HepG2 (cell line): ENCODE data around the gene CARD9. TPM values are rescaled to one million over a fixed set of nuclear protein-coding genes. Genes with fewer than 3 reads are reported as not detected.
A peak's percentile ranks its signal among the peaks of the same experiment; 100 is the strongest.

Source experiments
- ATAC-seq: fragments of 200-7000 bp; cut with Tn5 transposase; 3 replicates; pipeline ENCODE4 v1.9.1; 2020; ENCODE audit warnings: mild to moderate bottlenecking, moderate library complexity
- BruUV-seq: library from RNA; stranded (reverse); fragments of 400-500 nt; replicated peaks from 2 replicates; lab custom pipeline; 2021; lab: Mats Ljungman, UMichigan
- CTCF ChIA-PET: fragments of 300-600 bp; formaldehyde crosslinking; extraction: SDS; loops from one replicate; lab custom pipeline; 2021; ENCODE audit warnings: low total read pairs, inconsistent platforms, low intra/inter-chr PET ratio; lab: Yijun Ruan, JAX
- POLR2A ChIA-PET: fragments of 350-600 bp; sonication (Branson Sonifier 250); formaldehyde crosslinking; loops from one replicate; lab custom pipeline; 2020; ENCODE audit warnings: antibody characterized with exemption, inconsistent platforms; lab: Yijun Ruan, JAX
- DNase-seq: peaks from one replicate; pipeline ENCODE4 v3.0.0-alpha.2; 2015; ENCODE audit warnings: low spot score
- FAIRE-seq: peaks from 3 replicates; lab custom pipeline; 2011; peaks lifted over from hg19 to GRCh38; lab: Jason Lieb, UNC
- H2AFZ ChIP-seq: one replicate; pipeline ENCODE4 v1.6.1; 2011; ENCODE audit warnings: low read length, inconsistent platforms
- H3K27ac ChIP-seq: fragments of 300-600 bp; 3 replicates; pipeline ENCODE4 v1.8.0; 2011; ENCODE audit warnings: mixed run types, mild to moderate bottlenecking, mixed read lengths, low read length, inconsistent platforms; ENCODE audit not compliant: insufficient read depth; ENCODE audit errors: extremely low read length
- H3K27me3 ChIP-seq, 2 experiments: fragments of 200-600 bp in 1 of 2; 2 replicates in 1 of 2; 3 replicates in 1 of 2; pipeline versions ENCODE4 v1.6.0 to v1.8.0; 2011; ENCODE audit warnings: low read length in 2 of 2, mild to moderate bottlenecking in 2 of 2, moderate library complexity in 2 of 2, inconsistent platforms in 1 of 2; ENCODE audit not compliant: insufficient read depth in 2 of 2, control insufficient read depth in 1 of 2
- H3K36me3 ChIP-seq, 2 experiments: fragments of 200-600 bp in 1 of 2; replicated peaks in 1 of 2; 2 replicates in 1 of 2; 3 replicates in 1 of 2; pipeline versions ENCODE4 v1.5.1 to v1.8.0; 2011; ENCODE audit warnings: low read length in 2 of 2, inconsistent platforms in 1 of 2; ENCODE audit not compliant: insufficient read depth in 2 of 2, control insufficient read depth in 1 of 2
- H3K4me1 ChIP-seq: 2 replicates; pipeline ENCODE4 v1.5.1; 2012; ENCODE audit warnings: low read length, inconsistent platforms; ENCODE audit not compliant: insufficient read depth
- H3K4me2 ChIP-seq: 2 replicates; pipeline ENCODE4 v1.6.0; 2011; ENCODE audit warnings: low read depth, low read length, inconsistent platforms
- H3K4me3 ChIP-seq, 3 experiments: fragments of 200-600 bp in 1 of 3; sonication (generic), shearing (Covaris generic) in 1 of 3; replicated peaks in 1 of 3; 2 replicates each; pipeline ENCODE4 v1.5.1; 2011 to 2016; ENCODE audit warnings: low read length in 3 of 3, inconsistent platforms in 2 of 3, low read depth in 2 of 3, mild to moderate bottlenecking in 2 of 3, control low read depth in 1 of 3, mixed read lengths in 1 of 3; ENCODE audit not compliant: insufficient read depth in 1 of 3
- H3K79me2 ChIP-seq: one replicate; pipeline ENCODE4 v1.6.1; 2011; ENCODE audit warnings: low read length, inconsistent platforms; ENCODE audit not compliant: insufficient read depth
- H3K9ac ChIP-seq: 2 replicates; pipeline ENCODE4 v1.6.0; 2011; ENCODE audit warnings: mild to moderate bottlenecking, low read depth, low read length, inconsistent platforms; ENCODE audit not compliant: insufficient read depth
- H3K9me3 ChIP-seq: 2 replicates; pipeline ENCODE4 v1.5.1; 2012; ENCODE audit warnings: mild to moderate bottlenecking, low read length
- H4K20me1 ChIP-seq: 2 replicates; pipeline ENCODE4 v1.6.0; 2011; ENCODE audit warnings: inconsistent platforms, mild to moderate bottlenecking, low read length, moderate library complexity; ENCODE audit not compliant: insufficient read depth
- AGO2 ChIP-seq: fragments of 200-400 bp; formaldehyde crosslinking; optimal IDR thresholded peaks from 2 replicates; pipeline ENCODE3; 2017; ENCODE audit warnings: mild to moderate bottlenecking, low read depth, low read length, moderate library complexity
- KAT2B ChIP-seq: fragments of 150-350 bp; IDR thresholded peaks from 2 replicates; pipeline ENCODE4 v1.6.1; 2014; ENCODE audit warnings: low read depth, low read length, borderline replicate concordance
- POLR2AphosphoS2 ChIP-seq: IDR thresholded peaks from 2 replicates; pipeline ENCODE4 v1.6.1; 2011; ENCODE audit warnings: low read depth, low read length, improper control_type of control experiment
- RBFOX2 ChIP-seq: fragments of 200-400 bp; formaldehyde crosslinking; IDR thresholded peaks from 2 replicates; pipeline ENCODE4 v1.6.1; 2017; ENCODE audit warnings: low read depth, mild to moderate bottlenecking, low read length
- ZNF33B ChIP-seq: sonication (generic); formaldehyde crosslinking; IDR thresholded peaks from 2 replicates; pipeline ENCODE4 v1.5.1; 2020; ENCODE audit warnings: mild to moderate bottlenecking, missing genetic modification reagents
- WGBS: methylation state at CpG from one replicate; pipeline ENCODE4 v1.1.6; 2017; ENCODE audit warnings: low lambda C conversion rate; 5-methylcytosine and 5-hydroxymethylcytosine counted together
- in situ Hi-C: cut with HindIII; loops from 2 replicates; pipeline ENCODE4 v1.10.0; 2017; ENCODE audit warnings: low pct_unique_long_range_greater_than_20kb; ENCODE audit not compliant: extremely low pct_ligation_motif_present
- intact Hi-C: fragments of 100-400 bp; cut with micrococcal nuclease; formaldehyde crosslinking; loops from one replicate; pipeline ENCODE4 v1.10.0; 2022; ENCODE audit not compliant: unreplicated experiment
- polyA plus RNA-seq, 8 experiments: library from polyadenylated mRNA; depleted of rRNA in 3 of 8; stranded (reverse) in 7 of 8; unstranded in 1 of 8; fragments of >200 nt; fragmentation: Illumina TruSeq in 4 of 8; extraction: Trizol in 4 of 8; gene quantifications; 2 replicates each; pipeline versions ENCODE4 v1.2.1 to v1.2.3, GENCODE V29; 2011 to 2016; ENCODE audit warnings: low read depth in 4 of 8, missing spikeins in 1 of 8, mixed read lengths in 1 of 8; ENCODE audit not compliant: insufficient read depth in 1 of 8
- total RNA-seq, 5 experiments: library from RNA; depleted of rRNA; stranded (reverse); fragments of >200 nt; fragmentation: Illumina TruSeq; extraction: Trizol; gene quantifications; 2 replicates each; pipeline ENCODE4 v1.2.3, GENCODE V29; 2016; ENCODE audit warnings: low read depth in 1 of 5

CARD9 gene
- total and polyA plus RNA-seq, 2 of the 13 experiments (the other 11 are each of a cell fraction or from before 2014, with no cell fraction given) = 3.3 to 7.4 TPM

DNA sequence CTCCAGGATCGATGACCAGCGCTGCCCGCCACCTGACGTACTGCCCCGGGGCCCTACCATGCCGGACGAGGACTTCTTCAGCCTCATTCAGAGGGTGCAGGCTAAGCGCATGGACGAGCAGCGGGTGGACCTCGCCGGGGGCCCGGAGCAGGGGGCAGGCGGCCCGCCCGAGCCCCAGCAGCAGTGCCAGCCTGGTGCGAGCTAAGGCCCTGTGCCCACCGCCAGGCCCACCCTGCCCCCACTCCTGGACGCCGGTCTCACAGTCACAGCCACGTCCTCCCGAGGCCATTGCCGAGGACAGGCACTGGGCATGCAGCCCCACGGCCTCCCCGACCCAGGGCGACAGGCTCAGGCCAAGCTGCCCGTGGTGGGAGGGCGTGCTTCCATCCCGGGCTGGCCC, 15.5 kb downstream of the CARD9 start:
- H2AFZ ChIP-seq = no peak overlapping the region
- H3K79me2 ChIP-seq = no peaks in the 10 kb centered on the region
- no peaks in the 10 kb centered on the region for H3K36me3 ChIP-seq
- peaks cover 42% of the 10 kb centered on the region for H3K4me1 ChIP-seq
- CTCF ChIA-PET = no interaction called here
- in situ Hi-C loops = no loop called here
- H3K9me3 ChIP-seq = no peaks in the 10 kb centered on the region
- POLR2A ChIA-PET = interaction anchor here (1.0 kb wide), 1 partner anchor 9 kb away, joined by 3 read pairs; no protein-coding TSS in a partner anchor
- DNase-seq (no peak), FAIRE-seq (no peak)
- 89% methylated on average over 5 of the region's 29 CpGs for WGBS
- TF ChIP-seq KAT2B (no peak), AGO2 (peak; percentile 29), POLR2AphosphoS2 (no peak)
- TF ChIP-seq, all 625 proteins: peak for 1
- Histone ChIP-seq H4K20me1 (no peaks in the 10 kb centered on the region), H3K27me3 (peaks cover 0 to 8% of the 10 kb centered on the region in 2 experiments; a peak in 2 of 5 replicates), H3K27ac (no peak overlapping the region), H3K4me2 (no peak overlapping the region), H3K4me3 (no peak overlapping the region), H3K9ac (no peak overlapping the region)
- no peak for ATAC-seq
- BruUV-seq = no TSS peak
- intact Hi-C loops = no loop called here

DNA sequence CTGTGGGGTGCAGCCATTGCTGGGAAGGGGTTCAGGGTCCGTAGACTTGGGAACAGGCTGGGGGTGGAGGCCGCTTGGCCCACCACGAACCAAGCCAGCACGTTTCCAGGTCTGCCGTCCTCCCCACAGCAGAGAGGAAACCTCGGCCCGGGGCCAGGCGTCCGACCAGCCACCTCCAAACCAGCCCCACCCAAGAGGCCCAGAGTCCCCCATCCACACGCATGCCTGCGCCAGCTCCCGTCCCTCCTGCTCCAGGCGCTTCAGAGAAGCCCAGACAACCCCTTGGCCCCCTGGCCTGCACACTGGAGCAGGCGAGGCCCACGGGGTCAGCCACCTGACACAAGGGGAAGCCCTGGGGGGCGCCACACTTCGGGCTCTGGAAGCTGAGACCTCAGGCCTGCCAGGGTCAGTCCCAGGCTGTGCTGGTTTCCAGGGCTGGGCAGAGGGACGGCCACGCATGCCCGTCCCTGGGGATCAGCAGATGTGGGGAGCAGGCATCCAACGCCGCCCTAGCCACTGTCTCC, 16.2 kb downstream of the CARD9 start:
- no peak for TF ChIP-seq ZNF33B (CRISPR knock-in tag)
- 0 out of 2 replicates have a peak, but pooled peaks have one; percentile 20 for TF ChIP-seq RBFOX2
- TF ChIP-seq, all 625 proteins: peak for 1
- CTCF ChIA-PET = no interaction called here

More for the DNA sequence above, 16.2 kb downstream of the CARD9 start:
- no peak overlapping the region for H2AFZ ChIP-seq
- no peak overlapping the region for H3K4me3 ChIP-seq
- DNase-seq (no peak), FAIRE-seq (no peak), ATAC-seq (no peak)
- in situ Hi-C loops (no loop called here), intact Hi-C loops (no loop called here)
- H3K36me3 ChIP-seq = no peaks in the 10 kb centered on the region
- WGBS = 82% methylated on average over 4 of the region's 22 CpGs
- no peak overlapping the region for H3K4me2 ChIP-seq
- no peaks in the 10 kb centered on the region for H3K79me2 ChIP-seq
- peaks cover 43% of the 10 kb centered on the region for H3K4me1 ChIP-seq
- no peak overlapping the region for H3K9ac ChIP-seq
- no peak overlapping the region for H3K27ac ChIP-seq
- H3K9me3 ChIP-seq = no peaks in the 10 kb centered on the region
- H4K20me1 ChIP-seq = no peaks in the 10 kb centered on the region
- no TSS peak for BruUV-seq
- H3K27me3 ChIP-seq = peaks cover 0 to 9% of the 10 kb centered on the region in 2 experiments; a peak in 2 of 5 replicates
- POLR2A ChIA-PET = no interaction called here
